Ascending aorta (tissue), 2 donors: ENCODE results near the gene RTKN2. TPM values are rescaled to one million over a fixed set of nuclear protein-coding genes. Genes with fewer than 3 reads are reported as not detected.

Source experiments
- DNase-seq, 2 donors: peaks; one replicate each; pipeline ENCODE4 v3.0.0-alpha.2; 2019; ENCODE audit warnings: low spot score in 2 of 2
- H3K27ac ChIP-seq, 2 donors: fragments of 200-600 bp; sonication (generic); one replicate each; pipeline ENCODE4 v1.5.1; 2016 to 2017; ENCODE audit warnings: mild to moderate bottlenecking in 1 of 2
- H3K27me3 ChIP-seq: fragments of 200-600 bp; sonication (generic); one replicate; pipeline ENCODE4 v1.5.1; 2017
- H3K36me3 ChIP-seq, 2 donors: fragments of 200-600 bp; sonication (generic); one replicate each; pipeline ENCODE4 v1.5.1; 2016
- H3K4me1 ChIP-seq, 2 donors: fragments of 200-600 bp; sonication (generic); one replicate each; pipeline ENCODE4 v1.5.1; 2016 to 2017; ENCODE audit warnings: mild to moderate bottlenecking in 1 of 2
- H3K4me3 ChIP-seq, 2 donors: fragments of 200-600 bp; sonication (generic); one replicate each; pipeline ENCODE4 v1.5.1; 2016 to 2017; ENCODE audit warnings: mild to moderate bottlenecking in 1 of 2
- H3K9me3 ChIP-seq, 2 donors: fragments of 200-600 bp; sonication (generic); one replicate each; pipeline ENCODE4 v1.5.1; 2016
- CTCF ChIP-seq, 3 experiments: fragments of 200-600 bp in 2 of 3; fragments of 450-650 bp in 1 of 3; sonication (generic) in 2 of 3; IDR thresholded peaks; one replicate each; pipeline ENCODE4 v1.5.1; 2016 to 2019; ENCODE audit warnings: antibody characterized with exemption in 3 of 3, mild to moderate bottlenecking in 1 of 3, moderate library complexity in 1 of 3
- intact Hi-C: fragments of 100-400 bp; cut with DNase I; formaldehyde crosslinking; loops from one replicate; pipeline ENCODE4 v1.15.1; 2023
- total RNA-seq: library from RNA; depleted of rRNA; stranded (reverse); fragments of >200 nt; gene quantifications from one replicate; pipeline ENCODE4 v1.1.0, GENCODE V29; 2016

Gene RTKN2
- total RNA-seq, 1 donor from 2014 or later, result not detected

DNA sequence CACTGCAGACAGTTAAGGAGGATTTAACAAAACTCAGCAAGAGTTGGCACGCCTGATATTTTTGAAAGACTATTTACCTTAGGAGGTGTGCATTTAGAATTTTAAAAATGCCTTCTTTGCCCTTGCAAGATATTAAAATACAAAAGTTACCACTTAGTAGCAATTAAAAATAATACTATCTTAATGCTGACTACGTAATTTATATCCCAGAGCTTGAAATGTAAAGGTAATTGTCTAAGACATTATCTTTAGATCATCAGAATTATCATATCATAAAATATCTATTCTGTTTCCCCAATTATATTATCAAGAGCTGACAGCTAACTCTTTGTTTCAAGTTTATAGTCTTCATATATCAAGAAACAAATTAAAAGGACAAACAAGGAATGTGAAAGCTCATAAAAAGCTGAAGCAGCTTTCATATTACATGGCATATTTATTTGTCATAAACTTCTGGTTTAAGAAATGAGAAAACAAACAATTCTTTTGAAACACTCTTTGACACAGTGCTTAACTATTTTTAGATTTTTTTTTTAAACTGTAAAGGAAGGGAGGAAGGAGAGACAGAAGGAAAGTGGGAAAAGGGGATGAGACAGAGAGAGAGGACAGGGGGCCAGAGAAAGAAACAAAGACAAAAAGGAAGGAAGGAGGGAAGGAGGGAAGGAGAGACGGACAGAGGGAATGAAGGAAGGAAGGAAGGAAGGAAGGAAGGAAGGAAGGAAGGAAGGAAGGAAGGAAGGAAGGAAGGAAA lies 73.5 kb downstream of the RTKN2 start:
- no peaks in the 10 kb centered on the region for H3K27me3 ChIP-seq
- intact Hi-C loops, result no loop called here
- H3K36me3 ChIP-seq, result no peaks in the 10 kb centered on the region
- no peak for DNase-seq
- no peak overlapping the region for H3K27ac ChIP-seq
- no peaks in the 10 kb centered on the region for H3K4me1 ChIP-seq
- no peak for TF ChIP-seq CTCF (IDR thresholded peaks at IDR 0.05)
- H3K9me3 ChIP-seq, result no peaks in the 10 kb centered on the region
- no peak overlapping the region for H3K4me3 ChIP-seq

- no peaks in the 10 kb centered on the region for H3K9me3 ChIP-seq
- intact Hi-C loops, result no loop called here
- no peak overlapping the region for H3K27ac ChIP-seq
- no peak for TF ChIP-seq CTCF (IDR thresholded peaks at IDR 0.05)
- DNase-seq, result no peak
- no peaks in the 10 kb centered on the region for H3K27me3 ChIP-seq
- H3K4me3 ChIP-seq, result no peak overlapping the region
- H3K4me1 ChIP-seq, result no peaks in the 10 kb centered on the region
- H3K36me3 ChIP-seq, result no peaks in the 10 kb centered on the region
Measured at GRCh38 chr10:62193479-62193878, 75.2 kb downstream of the RTKN2 start.

DNA sequence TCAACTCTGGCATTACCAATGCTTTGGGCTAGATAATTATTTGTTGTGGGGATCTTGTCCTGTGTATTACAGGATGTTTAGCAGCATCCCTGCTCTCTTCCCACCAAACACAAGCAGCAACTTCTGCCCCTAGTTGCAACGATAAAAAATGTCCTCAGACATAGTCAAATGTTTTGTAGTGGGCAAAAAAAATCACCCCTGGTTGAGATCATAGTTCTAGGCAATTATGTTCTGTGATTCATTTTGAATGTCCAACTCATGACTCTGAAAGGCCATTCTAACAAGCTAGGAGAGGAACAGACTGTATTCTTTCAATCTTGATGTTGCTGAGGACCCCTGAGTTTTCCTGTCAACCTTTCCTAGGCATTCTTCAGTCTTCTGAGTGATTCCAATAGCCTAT lies 79.5 kb downstream of the RTKN2 start:
- Histone ChIP-seq H3K4me3 (no peak overlapping the region), H3K27ac (no peak overlapping the region), H3K27me3 (no peaks in the 10 kb centered on the region), H3K4me1 (peaks cover 0 to 7% of the 10 kb centered on the region in 2 donors), H3K9me3 (no peaks in the 10 kb centered on the region), H3K36me3 (no peaks in the 10 kb centered on the region)
- intact Hi-C loops, result loop anchor here (5.0 kb wide), 3 partner anchors 43 to 152 kb away; no protein-coding TSS in a partner anchor
- no peak for TF ChIP-seq CTCF (IDR thresholded peaks at IDR 0.05)
- no peak for DNase-seq

DNA sequence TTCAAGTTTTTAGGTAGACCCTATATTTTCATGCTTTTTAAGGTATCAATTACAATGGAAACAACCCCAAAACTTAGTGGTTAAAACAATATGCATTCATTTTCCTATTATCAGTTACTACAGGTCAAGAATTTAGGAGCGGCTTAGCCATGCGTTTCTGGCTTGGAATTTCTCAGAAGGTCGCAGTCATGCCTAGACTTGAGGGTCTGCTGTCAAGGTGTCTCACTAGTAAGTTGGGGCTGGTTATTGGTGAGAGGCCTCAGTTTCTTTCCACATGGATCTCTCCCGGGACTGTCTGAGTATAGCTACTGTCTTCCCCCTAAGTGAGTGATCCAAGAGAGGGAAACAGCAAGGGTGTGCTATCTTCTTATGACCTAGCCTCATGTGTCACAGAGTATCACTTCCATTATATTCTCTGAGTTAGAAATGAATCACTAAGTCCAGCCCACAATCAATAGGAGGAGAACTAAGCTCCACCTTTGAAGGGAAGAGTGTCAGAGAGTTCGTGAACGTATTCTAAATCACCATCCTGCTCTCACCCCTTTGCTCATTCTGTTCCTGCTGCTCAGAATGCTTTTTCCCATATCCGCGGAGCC lies 80.5 kb downstream of the RTKN2 start:
- no peaks in the 10 kb centered on the region for H3K27me3 ChIP-seq
- intact Hi-C loops, result loop anchor here (5.0 kb wide), 3 partner anchors 44 to 151 kb away; no protein-coding TSS in a partner anchor
- DNase-seq, result no peak
- H3K36me3 ChIP-seq, result no peaks in the 10 kb centered on the region
- peaks cover 0 to 7% of the 10 kb centered on the region in 2 donors for H3K4me1 ChIP-seq
- peak overlapping the region; percentile 17 to 76 for H3K27ac ChIP-seq
- no peak for TF ChIP-seq CTCF (IDR thresholded peaks at IDR 0.05)
- H3K4me3 ChIP-seq, result no peak overlapping the region
- no peaks in the 10 kb centered on the region for H3K9me3 ChIP-seq

DNA sequence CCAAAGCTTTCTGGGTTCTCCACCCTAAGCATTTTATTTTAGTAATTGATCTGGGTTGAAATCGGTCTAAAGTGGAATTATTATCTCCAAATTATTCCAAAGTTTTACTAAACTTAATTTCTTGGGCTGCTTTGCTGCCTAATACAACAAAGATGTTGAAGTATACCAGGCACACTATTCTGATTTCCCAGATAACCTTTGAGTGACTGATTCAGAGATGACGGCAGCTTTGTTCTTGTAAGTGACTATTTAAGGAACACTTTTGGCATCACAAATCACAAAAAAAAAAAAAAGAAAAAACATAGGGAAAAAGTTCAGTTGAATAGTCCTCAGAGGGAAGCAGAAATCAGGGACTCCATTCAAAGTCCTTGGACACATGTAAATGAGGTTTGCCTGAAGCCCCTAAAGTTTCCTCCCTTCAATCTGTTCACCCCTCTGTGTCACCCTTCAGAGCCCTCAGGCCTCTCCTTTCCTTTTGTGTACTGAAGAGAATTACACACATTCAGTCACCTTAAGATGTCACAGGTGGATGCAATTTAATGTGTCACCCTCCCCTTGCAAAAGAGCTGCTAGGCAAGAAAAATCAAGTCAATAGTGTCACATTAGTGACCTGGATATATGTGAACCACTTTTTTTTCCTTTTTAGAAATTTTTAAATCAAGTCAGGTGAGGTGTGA lies 81.5 kb downstream of the RTKN2 start:
- peak overlapping the region in 1 of 2 donors; percentile 5 for H3K4me3 ChIP-seq
- H3K4me1 ChIP-seq, result peaks cover 0 to 7% of the 10 kb centered on the region in 2 donors
- H3K27me3 ChIP-seq, result no peaks in the 10 kb centered on the region
- no peak for DNase-seq
- peak overlapping the region; percentile 17 to 76 for H3K27ac ChIP-seq
- intact Hi-C loops, result loop anchor here (5.0 kb wide), 3 partner anchors 45 to 150 kb away; no protein-coding TSS in a partner anchor
- no peaks in the 10 kb centered on the region for H3K36me3 ChIP-seq
- TF ChIP-seq CTCF (IDR thresholded peaks at IDR 0.05), result no peak
- no peaks in the 10 kb centered on the region for H3K9me3 ChIP-seq
